Mesenchymal stem cell (in vitro differentiated cells and primary cell): Measurements from ENCODE around the gene PER2.

Source experiments
- DNase-seq: peaks from one replicate; pipeline ENCODE4 v3.0.0-alpha.2; 2013
- H2AFZ ChIP-seq: one replicate; pipeline ENCODE4 v1.6.1; 2013; ENCODE audit warnings: low read depth, mild to moderate bottlenecking, control low read depth, inconsistent platforms, low read length, moderate library complexity
- H2AK5ac ChIP-seq: 2 replicates; pipeline ENCODE4 v1.6.1; 2013; ENCODE audit warnings: low read length, moderate library complexity, mild to moderate bottlenecking, inconsistent platforms; ENCODE audit not compliant: severe bottlenecking
- H2BK120ac ChIP-seq: one replicate; pipeline ENCODE4 v1.6.1; 2013; ENCODE audit warnings: low read depth, mild to moderate bottlenecking, inconsistent platforms, low read length, moderate library complexity
- H2BK12ac ChIP-seq, 2 experiments: one replicate each; pipeline ENCODE4 v1.6.1; 2013; ENCODE audit warnings: inconsistent platforms in 2 of 2, low read length in 2 of 2, mild to moderate bottlenecking in 2 of 2, moderate library complexity in 2 of 2, control low read depth in 1 of 2
- H2BK15ac ChIP-seq: one replicate; pipeline ENCODE4 v1.6.1; 2013; ENCODE audit warnings: mild to moderate bottlenecking, low read depth, inconsistent platforms; ENCODE audit not compliant: poor library complexity, severe bottlenecking
- H2BK5ac ChIP-seq: 2 replicates; pipeline ENCODE4 v1.6.1; 2013; ENCODE audit warnings: low read depth, mild to moderate bottlenecking, low read length, control low read depth, inconsistent platforms; ENCODE audit not compliant: poor library complexity, severe bottlenecking
- H3K14ac ChIP-seq, 2 experiments: one replicate each; pipeline ENCODE4 v1.6.1; 2013; ENCODE audit warnings: inconsistent platforms in 2 of 2, low read length in 2 of 2, control low read depth in 1 of 2, mild to moderate bottlenecking in 1 of 2, moderate library complexity in 1 of 2
- H3K18ac ChIP-seq, 2 experiments: one replicate each; pipeline ENCODE4 v1.6.1; 2013; ENCODE audit warnings: inconsistent platforms in 2 of 2, low read length in 2 of 2, control low read depth in 1 of 2, low read depth in 1 of 2, mild to moderate bottlenecking in 1 of 2
- H3K23ac ChIP-seq, 2 experiments: one replicate each; pipeline ENCODE4 v1.6.1; 2013; ENCODE audit warnings: inconsistent platforms in 2 of 2, low read length in 2 of 2, mild to moderate bottlenecking in 2 of 2, moderate library complexity in 2 of 2, control low read depth in 1 of 2
- H3K27ac ChIP-seq: 2 replicates; pipeline ENCODE4 v1.5.1; 2013; ENCODE audit warnings: mild to moderate bottlenecking, moderate library complexity, low read length, control low read depth, inconsistent platforms; ENCODE audit not compliant: poor library complexity, severe bottlenecking
- H3K27me3 ChIP-seq, 2 experiments: 2 replicates each; pipeline versions ENCODE4 v1.6.1 to v1.7.0; 2013; ENCODE audit warnings: low read length in 2 of 2, mild to moderate bottlenecking in 2 of 2, moderate library complexity in 2 of 2, control low read depth in 1 of 2, inconsistent platforms in 1 of 2; ENCODE audit not compliant: control insufficient read depth in 1 of 2, insufficient read depth in 1 of 2
- H3K36me3 ChIP-seq, 2 experiments: 2 replicates each; pipeline versions ENCODE4 v1.6.1 to v1.7.0; 2013; ENCODE audit warnings: low read length in 2 of 2, control low read depth in 1 of 2, inconsistent platforms in 1 of 2, low read depth in 1 of 2, mild to moderate bottlenecking in 1 of 2; ENCODE audit not compliant: insufficient read depth in 2 of 2, control insufficient read depth in 1 of 2
- H3K4ac ChIP-seq, 2 experiments: one replicate each; pipeline ENCODE4 v1.6.1; 2013; ENCODE audit warnings: inconsistent platforms in 2 of 2, low read length in 2 of 2, mild to moderate bottlenecking in 2 of 2, moderate library complexity in 2 of 2, control low read depth in 1 of 2, low read depth in 1 of 2
- H3K4me1 ChIP-seq: 2 replicates; pipeline ENCODE4 v1.6.1; 2013; ENCODE audit warnings: low read depth, low read length, control low read depth; ENCODE audit not compliant: control insufficient read depth, insufficient read depth
- H3K4me2 ChIP-seq: 2 replicates; pipeline ENCODE4 v1.6.1; 2013; ENCODE audit warnings: low read length, mild to moderate bottlenecking, inconsistent platforms; ENCODE audit not compliant: poor library complexity, severe bottlenecking
- H3K4me3 ChIP-seq, 2 experiments: 2 replicates each; pipeline versions ENCODE4 v1.5.1 to v1.7.0; 2013; ENCODE audit warnings: low read length in 2 of 2, mild to moderate bottlenecking in 2 of 2, control low read depth in 1 of 2, low read depth in 1 of 2; ENCODE audit not compliant: insufficient read depth in 1 of 2
- H3K79me1 ChIP-seq: replicated peaks from 2 replicates; pipeline ENCODE4 v1.6.1; 2013; ENCODE audit warnings: mild to moderate bottlenecking, control low read depth, low read length, inconsistent platforms; ENCODE audit not compliant: poor library complexity, severe bottlenecking
- H3K9ac ChIP-seq: 2 replicates; pipeline ENCODE4 v1.7.0; 2013; ENCODE audit warnings: mild to moderate bottlenecking, low read length, moderate library complexity
- H3K9me3 ChIP-seq: 2 replicates; pipeline ENCODE4 v1.7.0; 2013; ENCODE audit warnings: mild to moderate bottlenecking, low read length; ENCODE audit not compliant: control insufficient read depth
- H4K8ac ChIP-seq: one replicate; pipeline ENCODE4 v1.6.1; 2013; ENCODE audit warnings: inconsistent platforms, mild to moderate bottlenecking, low read length, moderate library complexity
- H4K91ac ChIP-seq: one replicate; pipeline ENCODE4 v1.6.1; 2013; ENCODE audit warnings: mild to moderate bottlenecking, low read length, inconsistent platforms
- WGBS: methylation state at CpG from one replicate; pipeline ENCODE4 v1.1.7; 2013; ENCODE audit warnings: mixed read lengths; 5-methylcytosine and 5-hydroxymethylcytosine counted together

PER2 gene

DNA sequence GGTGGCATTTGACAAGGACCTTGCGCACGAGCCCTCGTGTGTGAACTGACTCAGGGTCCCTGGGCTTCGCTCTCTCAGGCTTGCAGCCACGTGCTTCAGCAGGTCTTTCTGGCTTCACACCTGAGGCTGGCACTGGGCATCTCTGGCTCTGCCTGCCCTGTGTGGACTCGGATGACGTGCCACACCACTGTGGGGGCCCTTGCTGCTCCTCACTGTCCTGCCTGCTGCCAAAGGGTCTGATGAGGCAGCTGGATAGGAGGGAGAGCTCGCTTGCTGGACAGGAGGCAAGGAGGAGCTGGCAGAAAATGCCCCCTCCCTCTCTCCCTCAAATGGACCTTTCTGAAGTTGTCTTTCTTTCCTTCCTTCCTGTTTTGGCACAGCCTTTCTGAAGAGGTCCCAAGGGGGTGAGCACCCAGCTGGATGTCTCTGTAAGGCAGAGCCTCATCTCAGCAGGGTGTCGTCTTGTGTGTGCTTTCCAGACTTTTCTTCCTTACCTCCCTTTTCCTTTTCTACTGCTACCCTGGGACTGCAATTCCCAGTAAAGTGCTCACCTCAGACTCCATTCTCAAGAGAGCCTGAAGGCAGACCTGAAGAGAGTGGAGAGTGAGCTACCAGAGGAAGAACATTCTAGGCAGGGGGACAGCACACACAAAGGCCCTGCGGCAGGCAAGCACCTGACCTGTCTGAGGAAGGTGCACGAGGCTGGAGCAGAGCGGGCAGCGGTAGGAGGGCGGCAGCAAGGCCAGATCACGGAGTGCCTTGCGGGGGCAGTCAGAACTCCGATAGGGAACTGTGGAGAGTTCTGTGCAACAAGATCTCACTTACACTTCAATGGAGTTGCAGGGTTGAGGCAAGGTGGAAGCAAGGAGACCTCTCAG is 5.3 kb downstream of the PER2 start:
- H3K4me2 ChIP-seq, result no peak overlapping the region
- peak overlapping the region in 1 of 2 experiments; percentile 48 for H3K14ac ChIP-seq
- H3K23ac ChIP-seq, result no peak overlapping the region
- H2AFZ ChIP-seq, result no peak overlapping the region
- no peaks in the 10 kb centered on the region for H3K27me3 ChIP-seq
- no peak overlapping the region for H4K8ac ChIP-seq
- no peak overlapping the region for H3K9ac ChIP-seq
- peaks cover 43% of the 10 kb centered on the region for H3K79me1 ChIP-seq
- H3K18ac ChIP-seq, result peak overlapping the region in 1 of 2 experiments; percentile 24
- peaks cover 56% of the 10 kb centered on the region for H3K4me1 ChIP-seq
- no peak overlapping the region for H3K4ac ChIP-seq
- H2BK12ac ChIP-seq, result no peak overlapping the region
- 94% methylated on average over 17 of the region's 17 CpGs for WGBS
- no peak overlapping the region for H3K27ac ChIP-seq
- H3K36me3 ChIP-seq, result peaks cover 0 to 3% of the 10 kb centered on the region in 2 experiments
- H2AK5ac ChIP-seq, result no peak overlapping the region
- H2BK15ac ChIP-seq, result no peak overlapping the region
- H3K9me3 ChIP-seq, result no peaks in the 10 kb centered on the region
- no peak overlapping the region for H3K4me3 ChIP-seq
- no peak for DNase-seq
- no peak overlapping the region for H2BK5ac ChIP-seq
- peak overlapping the region; percentile 64 for H4K91ac ChIP-seq
- no peak overlapping the region for H2BK120ac ChIP-seq

GRCh38 chr2:238281826-238282480 is 6.5 kb downstream of the PER2 start:
- H3K4me1 ChIP-seq, result peaks cover 45% of the 10 kb centered on the region

GRCh38 chr2:238280083-238280825 is 8.2 kb downstream of the PER2 start:
- H2AFZ ChIP-seq, result no peak overlapping the region
- no peak overlapping the region for H2BK5ac ChIP-seq
- no peak overlapping the region for H4K8ac ChIP-seq
- H3K4me1 ChIP-seq, result peaks cover 33% of the 10 kb centered on the region
- DNase-seq, result no peak
- H3K79me1 ChIP-seq, result peaks cover 42% of the 10 kb centered on the region
- H3K18ac ChIP-seq, result no peak overlapping the region
- H2BK120ac ChIP-seq, result no peak overlapping the region
- H3K9me3 ChIP-seq, result no peaks in the 10 kb centered on the region
- H3K27ac ChIP-seq, result no peak overlapping the region
- no peak overlapping the region for H3K4ac ChIP-seq
- H2BK12ac ChIP-seq, result no peak overlapping the region
- H3K36me3 ChIP-seq, result peaks cover 17 to 19% of the 10 kb centered on the region in 2 experiments
- no peak overlapping the region for H3K4me2 ChIP-seq
- no peaks in the 10 kb centered on the region for H3K27me3 ChIP-seq
- WGBS, result 96% methylated on average over 9 of the region's 12 CpGs
- no peak overlapping the region for H4K91ac ChIP-seq
- H3K23ac ChIP-seq, result no peak overlapping the region
- H3K9ac ChIP-seq, result no peak overlapping the region
- no peak overlapping the region for H3K14ac ChIP-seq
- no peak overlapping the region for H2AK5ac ChIP-seq
- no peak overlapping the region for H3K4me3 ChIP-seq
- H2BK15ac ChIP-seq, result no peak overlapping the region

More at GRCh38 chr2:238281826-238282480, 6.5 kb downstream of the PER2 start:
- no peak overlapping the region for H3K9ac ChIP-seq
- no peak overlapping the region for H3K27ac ChIP-seq
- H3K4me2 ChIP-seq, result no peak overlapping the region
- no peak overlapping the region for H4K8ac ChIP-seq
- H3K14ac ChIP-seq, result no peak overlapping the region
- H3K4ac ChIP-seq, result peak overlapping the region in 1 of 2 experiments; percentile 10
- H3K4me3 ChIP-seq, result no peak overlapping the region
- H3K23ac ChIP-seq, result no peak overlapping the region
- no peak for DNase-seq
- H3K79me1 ChIP-seq, result peaks cover 42% of the 10 kb centered on the region
- no peaks in the 10 kb centered on the region for H3K27me3 ChIP-seq
- no peak overlapping the region for H2AK5ac ChIP-seq
- no peak overlapping the region for H2BK12ac ChIP-seq
- H3K9me3 ChIP-seq, result no peaks in the 10 kb centered on the region
- no peak overlapping the region for H2BK5ac ChIP-seq
- 96% methylated on average over 13 of the region's 13 CpGs for WGBS
- no peak overlapping the region for H2BK120ac ChIP-seq
- H4K91ac ChIP-seq, result no peak overlapping the region
- peak overlapping the region; percentile 9 for H2BK15ac ChIP-seq
- peaks cover 3 to 4% of the 10 kb centered on the region in 2 experiments for H3K36me3 ChIP-seq
- no peak overlapping the region for H3K18ac ChIP-seq
- no peak overlapping the region for H2AFZ ChIP-seq

- no peak overlapping the region for H2BK15ac ChIP-seq
- no peak overlapping the region for H4K91ac ChIP-seq
- no peak overlapping the region for H4K8ac ChIP-seq
- no peak overlapping the region for H2AFZ ChIP-seq
- no peak overlapping the region for H3K27ac ChIP-seq
- no peak overlapping the region for H2BK5ac ChIP-seq
- no peak overlapping the region for H3K14ac ChIP-seq
- H3K36me3 ChIP-seq, result peaks cover 24 to 29% of the 10 kb centered on the region in 2 experiments
- no peak overlapping the region for H3K18ac ChIP-seq
- H3K9me3 ChIP-seq, result no peaks in the 10 kb centered on the region
- no peak overlapping the region for H3K23ac ChIP-seq
- 98% methylated on average over 6 of the region's 6 CpGs for WGBS
- H3K9ac ChIP-seq, result no peak overlapping the region
- H3K4me2 ChIP-seq, result no peak overlapping the region
- no peak overlapping the region for H3K4ac ChIP-seq
- H3K79me1 ChIP-seq, result peaks cover 39% of the 10 kb centered on the region
- no peak overlapping the region for H2AK5ac ChIP-seq
- no peak overlapping the region for H3K4me3 ChIP-seq
- no peaks in the 10 kb centered on the region for H3K27me3 ChIP-seq
- no peak overlapping the region for H2BK120ac ChIP-seq
- H3K4me1 ChIP-seq, result peaks cover 27% of the 10 kb centered on the region
- no peak overlapping the region for H2BK12ac ChIP-seq
- DNase-seq, result no peak
These were observed 9.1 kb downstream of the PER2 start for GRCh38 chr2:238279324-238279682.
